Fibroblast of skin of back (primary cell): ENCODE measurements around the gene CCDC8.
A peak's percentile ranks its signal among the peaks of the same experiment; 100 is the strongest.
"Not testable (repeated sequence)": the region's sequence is repeated elsewhere in the genome, so short reads cannot be mapped to it uniquely, and the experiment has no call there.

Experiments
- DNase-seq: peaks from one replicate; pipeline ENCODE4 v3.0.0-alpha.2; 2013

The CCDC8 gene

DNA sequence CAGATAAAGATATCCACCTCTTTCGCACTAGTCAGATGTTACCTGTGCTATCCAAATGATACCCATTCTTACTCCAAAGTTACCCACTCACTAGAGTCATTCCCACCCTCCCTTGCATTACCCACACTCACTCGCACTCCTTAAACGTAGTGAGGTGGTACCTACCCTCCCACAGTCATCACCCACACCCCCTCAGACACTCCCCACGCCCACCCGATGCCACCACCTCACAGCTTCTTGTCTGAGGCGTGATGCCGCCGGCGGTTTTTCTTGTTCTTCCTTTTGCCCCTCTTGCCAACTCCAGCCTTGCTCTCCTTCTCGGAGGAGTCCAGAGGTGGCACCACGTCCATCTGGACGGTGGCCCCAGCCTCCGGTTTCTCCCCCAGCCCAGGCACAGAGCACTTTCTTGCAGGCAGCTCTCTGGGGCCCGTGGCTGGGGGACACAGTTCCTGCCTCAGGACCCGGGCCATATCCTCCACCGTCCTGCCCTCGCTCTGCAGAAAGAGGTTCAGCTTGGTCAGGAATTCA, 14.2 kb upstream of the CCDC8 start:
- DNase-seq = no peak

DNA sequence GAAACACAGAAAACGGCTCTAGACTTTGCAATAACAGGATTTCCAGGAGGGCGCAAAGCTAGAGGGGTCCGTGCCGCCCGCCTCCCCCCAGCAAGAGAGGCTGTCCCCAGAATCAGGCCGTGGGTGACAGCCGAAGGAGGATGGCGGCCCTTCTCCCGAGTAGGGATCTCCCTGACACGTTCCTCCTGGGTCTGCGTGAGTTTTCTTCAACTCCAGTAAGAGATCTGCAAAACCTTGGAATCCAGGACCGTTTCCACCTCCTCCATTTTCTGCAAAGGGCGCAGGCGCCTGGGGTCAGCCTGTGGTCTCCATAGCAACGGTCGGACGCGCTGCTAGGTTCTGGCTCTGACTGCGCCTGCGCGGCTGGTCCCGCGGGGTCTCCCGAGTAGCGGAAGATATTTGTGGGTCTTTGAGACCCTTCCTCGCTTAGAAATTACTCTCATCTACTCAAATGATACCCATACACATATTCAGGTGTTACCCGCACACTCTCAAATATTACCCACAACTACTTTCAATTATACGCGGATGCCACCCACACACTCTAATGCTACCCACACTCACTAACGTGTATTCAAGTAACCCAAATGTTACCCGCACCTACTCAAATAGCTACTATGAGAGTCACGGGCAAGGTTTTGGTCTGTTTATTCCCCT, 13.3 kb upstream of the CCDC8 start:
- peak; percentile 78 for DNase-seq

DNA sequence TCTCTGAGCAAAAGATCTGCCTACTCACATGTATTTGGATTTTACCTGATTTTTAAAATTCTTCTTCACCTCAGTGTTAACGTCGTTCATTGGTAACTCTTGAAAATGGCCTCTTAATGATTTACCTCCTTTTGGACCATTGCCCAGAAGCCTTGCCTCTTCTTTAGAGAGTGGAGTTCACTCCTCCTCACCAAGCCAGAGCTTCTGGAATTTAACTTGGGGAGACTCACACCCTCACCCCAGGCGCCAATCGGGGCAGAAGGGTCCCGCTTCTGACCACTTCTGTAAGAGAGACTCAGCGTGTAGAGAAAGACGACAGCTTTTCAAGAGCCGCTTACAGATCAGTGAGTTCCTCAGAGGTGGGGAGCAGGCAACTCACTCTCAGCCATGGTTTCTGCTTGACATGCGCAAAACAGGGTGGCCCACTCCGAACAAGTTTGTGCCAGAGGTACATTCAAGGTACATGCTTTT, 12.7 kb upstream of the CCDC8 start:
- DNase-seq = no peak

DNA sequence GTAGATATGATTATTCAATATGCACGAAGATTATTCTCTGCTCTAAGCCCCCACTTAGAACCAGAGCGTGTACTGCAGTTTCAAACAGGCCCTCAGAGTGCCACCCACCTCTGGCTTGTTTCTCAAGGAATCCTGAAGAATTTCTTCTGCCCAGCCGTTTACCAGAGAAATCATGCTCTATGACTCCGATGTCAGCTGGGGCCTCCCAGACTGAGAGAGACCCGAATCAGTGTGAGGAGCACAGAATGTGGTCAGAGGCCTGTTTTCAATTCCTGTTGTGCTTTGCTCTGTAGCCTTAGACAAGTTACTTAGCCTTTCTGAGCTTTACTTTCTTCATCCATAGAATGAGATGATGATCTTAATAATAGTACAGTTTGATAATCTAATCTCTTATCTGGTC, 9.8 kb upstream of the CCDC8 start:
- DNase-seq = no peak

DNA sequence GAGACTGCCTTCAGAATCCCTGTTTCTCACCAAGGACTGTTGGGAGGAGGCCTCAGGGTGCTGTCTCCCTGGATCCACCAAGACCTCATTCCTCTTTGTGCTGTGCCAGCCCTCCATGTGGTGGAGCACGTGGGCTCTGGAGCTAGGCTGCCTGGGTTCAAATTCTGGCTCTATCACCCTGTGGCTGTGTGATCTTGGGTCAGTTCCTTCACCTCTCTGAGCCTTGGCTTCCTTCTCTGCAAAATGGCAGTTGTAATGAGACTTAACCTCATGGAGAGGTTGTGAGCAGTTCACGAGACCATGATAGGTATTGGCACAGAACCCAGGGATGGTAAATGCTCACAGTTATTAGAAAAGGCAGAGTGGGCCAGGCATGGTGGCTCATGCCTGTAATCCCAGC, 9.0 kb upstream of the CCDC8 start:
- no peak for DNase-seq

DNA sequence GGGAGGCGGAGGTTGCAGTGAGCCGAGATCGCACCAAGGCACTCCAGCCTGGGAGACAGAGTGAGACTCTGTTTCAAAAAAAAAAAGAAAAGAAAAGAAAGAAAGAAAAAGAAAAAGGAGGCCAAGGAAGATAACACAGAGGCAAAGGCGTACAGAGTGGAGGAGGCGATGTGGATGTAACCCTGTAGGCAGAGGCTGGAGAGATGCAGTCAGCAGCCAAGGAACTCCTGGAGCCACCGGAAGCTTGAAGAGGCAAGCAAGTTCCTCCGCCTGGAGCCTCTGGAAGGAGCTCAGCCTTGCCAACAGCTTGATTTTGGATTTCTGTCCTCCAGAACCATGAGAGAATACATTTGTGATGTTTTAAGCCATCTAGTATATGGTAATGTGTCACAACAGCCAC, 6.7 kb upstream of the CCDC8 start:
- DNase-seq = no peak

DNA sequence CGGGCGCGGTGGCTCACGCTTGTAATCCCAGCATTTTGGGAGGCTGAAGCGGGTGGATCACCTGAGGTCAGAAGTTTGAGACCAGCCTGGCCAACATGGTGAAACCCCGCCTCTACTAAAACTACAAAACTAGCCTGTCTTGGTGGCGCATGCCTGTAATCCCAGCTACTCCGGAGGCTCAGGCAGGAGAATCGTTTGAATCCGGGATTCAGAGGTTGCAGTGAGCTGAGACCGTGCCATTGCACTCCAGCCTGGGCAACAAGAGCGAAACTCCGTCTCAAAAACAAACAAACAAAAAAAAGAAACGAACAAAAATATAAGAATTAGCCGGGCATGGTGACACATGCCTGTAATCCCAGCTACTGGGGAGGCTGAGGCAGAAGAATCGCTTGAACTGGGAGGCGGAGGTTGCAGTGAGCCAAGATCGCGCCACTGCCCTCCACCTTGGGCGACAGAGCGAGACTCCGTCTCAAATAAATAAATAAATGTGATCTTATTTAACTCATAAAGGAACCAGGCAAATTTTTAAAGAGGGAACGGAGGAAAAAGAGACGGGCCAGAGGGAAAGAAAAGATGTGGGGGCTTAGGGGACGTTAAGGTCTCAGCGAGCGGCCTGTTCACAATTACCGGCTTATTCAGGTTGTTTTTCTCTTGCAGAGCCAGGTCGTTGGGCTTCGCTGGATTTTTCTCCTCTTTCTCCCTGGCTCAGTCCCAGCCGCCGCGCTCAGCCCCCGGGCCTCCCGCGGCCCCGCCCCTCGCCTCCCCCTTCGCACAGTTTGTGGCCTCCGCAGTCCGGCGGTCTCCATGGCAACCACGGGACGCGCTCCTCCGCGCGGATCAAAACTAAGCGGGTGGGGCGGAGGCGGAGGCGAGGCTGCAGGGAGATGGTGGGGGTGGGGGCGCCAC, 2.7 kb upstream of the CCDC8 start:
- DNase-seq = peak; percentile 91

DNA sequence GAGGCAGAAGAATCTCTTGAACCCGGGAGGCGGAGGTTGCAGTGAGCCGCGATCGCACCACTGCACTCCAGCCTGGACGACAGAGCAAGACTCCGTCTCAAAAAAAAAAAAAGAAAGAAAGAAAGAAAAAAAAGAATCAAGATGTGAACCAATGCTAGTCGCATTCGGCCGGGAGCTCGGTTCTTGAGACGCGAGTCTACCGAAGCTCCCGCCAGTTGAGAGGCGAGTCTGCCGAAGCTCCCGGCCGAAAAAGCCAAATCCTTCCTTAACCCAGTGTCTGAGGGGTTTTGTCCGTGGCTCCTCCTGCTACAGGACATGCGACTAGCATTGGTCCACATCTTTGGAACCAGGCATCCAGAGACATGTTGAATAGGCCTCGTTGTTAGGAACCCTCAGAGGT, 1.5 kb upstream of the CCDC8 start:
- not testable (repeated sequence) for DNase-seq

DNA sequence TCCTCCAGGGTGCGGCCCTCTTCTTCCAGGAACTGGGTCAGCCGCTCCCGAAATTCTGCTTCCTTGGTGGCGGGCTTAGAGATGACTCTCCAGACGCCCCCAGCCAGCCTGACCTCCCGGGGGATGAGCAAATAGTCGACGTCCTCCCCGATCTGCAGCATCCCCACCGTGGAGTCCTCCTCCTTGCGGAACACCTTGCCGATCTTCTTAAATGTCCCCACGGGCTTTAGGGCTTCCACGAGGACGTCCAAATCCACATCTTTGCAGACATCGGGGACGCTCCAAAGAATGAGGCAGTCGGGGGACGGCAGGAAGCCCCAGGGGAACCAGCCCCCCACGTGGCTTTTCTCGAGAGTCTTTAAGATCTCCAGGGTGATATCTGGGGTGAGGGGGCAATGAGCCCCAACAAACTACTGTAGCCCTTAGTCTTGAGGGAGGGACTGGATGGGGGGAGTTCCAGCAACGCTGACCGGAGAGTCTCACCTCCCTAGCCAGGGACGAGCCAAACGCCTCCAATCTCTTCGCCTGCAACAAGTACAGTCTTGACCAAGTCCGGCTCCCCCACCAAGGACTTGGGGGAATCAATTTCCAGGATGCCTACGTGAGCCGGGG, 608 bp downstream of the CCDC8 start:
- no peak for DNase-seq

DNA sequence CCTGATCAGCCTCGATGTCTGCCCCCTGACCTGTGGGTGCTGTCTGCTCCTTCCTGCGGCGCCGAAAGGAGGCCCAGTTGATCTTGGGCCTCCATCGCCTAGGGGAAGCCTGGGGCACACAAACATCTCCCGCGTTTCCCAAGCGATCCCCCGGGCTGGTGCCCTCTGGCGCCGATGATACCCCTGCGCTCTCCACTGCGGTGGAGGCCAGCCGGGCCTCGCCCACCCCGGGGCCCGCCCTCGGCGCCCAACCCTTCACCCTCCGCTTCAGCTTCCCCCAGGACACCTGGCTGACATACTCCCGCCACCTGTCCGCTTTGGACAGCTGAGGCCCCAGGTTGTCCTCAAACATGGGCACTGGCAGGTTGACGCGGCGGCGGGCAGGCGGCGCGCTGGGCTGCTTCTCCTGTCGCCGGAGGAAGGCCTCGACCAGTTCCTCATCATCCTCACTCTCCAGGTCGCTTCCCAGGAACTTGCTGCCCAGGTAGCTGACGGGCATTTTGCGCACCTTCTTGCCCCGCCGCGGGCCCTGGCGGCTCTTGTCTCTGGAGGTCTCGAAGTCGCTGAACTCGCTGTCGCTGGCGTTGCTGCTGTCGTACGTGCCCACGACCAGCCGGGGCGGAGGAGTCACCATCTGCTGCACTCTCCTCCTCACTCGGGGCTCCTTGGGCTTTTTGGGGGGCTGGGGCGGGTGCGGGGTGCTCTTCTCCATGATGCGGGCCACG, 1.3 kb downstream of the CCDC8 start:
- no peak for DNase-seq

DNA sequence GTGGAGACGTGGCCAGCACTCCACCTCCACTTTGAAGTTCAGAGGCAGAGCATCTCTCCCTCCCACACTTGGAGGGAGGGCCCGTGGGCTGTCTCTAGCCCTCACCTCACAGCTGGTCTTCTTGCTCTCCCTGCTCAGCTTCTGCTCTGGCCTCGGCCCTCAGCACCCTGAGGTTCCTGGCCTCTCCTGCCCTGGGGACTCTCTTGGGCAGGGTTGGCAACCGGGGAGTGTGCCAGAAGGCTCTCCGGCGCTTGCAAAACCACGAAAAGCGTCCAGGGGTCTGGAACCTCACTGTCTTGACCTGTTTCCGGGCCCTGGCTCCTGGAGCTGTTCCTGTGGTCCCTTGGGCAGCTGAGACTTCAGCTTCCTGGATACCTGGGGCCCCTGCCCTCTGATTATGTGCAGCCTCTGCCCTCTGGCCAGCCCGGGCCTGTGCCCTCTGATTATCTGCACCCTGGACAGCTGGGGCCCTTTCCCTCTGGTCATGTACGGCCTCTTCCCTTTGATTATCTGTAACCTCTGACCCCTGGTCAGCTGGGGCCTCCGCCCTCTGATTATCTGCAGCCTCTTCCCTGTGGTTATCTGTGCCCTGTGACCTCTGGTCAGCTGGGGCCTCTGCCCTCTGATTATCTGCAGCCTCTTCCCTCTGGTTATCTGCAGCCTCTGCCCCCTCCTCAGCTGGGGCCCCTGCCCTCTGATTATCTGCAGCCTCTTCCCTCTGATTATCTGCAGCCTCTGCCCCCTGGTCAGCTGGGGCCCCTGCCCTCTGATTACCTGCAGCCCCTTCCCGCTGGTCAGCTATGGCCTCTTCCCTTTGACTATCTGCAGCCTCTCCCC, 2.1 kb downstream of the CCDC8 start:
- DNase-seq = no peak

DNA sequence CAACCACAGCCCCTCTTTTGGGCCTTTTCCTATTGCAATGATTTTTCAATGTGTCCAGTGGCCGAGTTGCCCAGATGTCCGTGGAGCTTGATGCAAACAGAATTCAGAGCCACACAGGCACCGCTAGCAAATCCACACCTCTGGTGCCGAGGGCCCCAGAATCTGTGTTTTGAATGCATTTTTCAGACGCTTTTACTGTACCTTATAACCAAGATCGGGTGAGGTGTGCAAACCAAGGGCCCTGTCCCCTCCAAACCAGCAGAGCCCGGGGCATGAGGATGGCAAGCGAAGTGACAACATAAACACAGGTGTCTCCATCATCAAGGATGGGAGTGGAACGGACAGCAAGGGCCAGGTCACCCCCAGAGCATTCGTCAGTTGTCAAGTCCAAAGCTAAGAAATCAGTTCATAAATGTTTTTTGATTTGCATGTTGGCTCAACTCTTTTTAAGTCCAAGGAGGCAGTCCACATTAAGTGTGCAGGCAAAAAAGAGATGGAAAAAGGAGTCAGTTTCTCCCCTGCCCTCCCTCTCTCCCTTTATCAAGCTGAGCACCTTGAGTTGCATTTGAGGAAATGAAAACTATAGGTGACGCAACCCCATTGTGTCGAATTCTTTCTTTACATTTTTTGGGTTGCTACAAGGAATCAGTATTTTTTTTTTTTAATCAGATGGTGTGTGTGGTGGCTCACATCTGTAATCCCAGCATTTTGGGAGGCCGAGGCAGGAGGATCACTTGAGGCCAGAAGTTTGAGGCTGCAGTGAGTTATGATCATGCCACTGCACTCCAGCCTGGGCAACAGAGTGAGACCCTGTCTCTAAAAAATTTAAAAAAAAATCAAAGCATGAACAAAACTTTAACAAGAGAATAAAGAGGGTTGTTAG, 2.9 kb downstream of the CCDC8 start:
- no peak for DNase-seq

DNA sequence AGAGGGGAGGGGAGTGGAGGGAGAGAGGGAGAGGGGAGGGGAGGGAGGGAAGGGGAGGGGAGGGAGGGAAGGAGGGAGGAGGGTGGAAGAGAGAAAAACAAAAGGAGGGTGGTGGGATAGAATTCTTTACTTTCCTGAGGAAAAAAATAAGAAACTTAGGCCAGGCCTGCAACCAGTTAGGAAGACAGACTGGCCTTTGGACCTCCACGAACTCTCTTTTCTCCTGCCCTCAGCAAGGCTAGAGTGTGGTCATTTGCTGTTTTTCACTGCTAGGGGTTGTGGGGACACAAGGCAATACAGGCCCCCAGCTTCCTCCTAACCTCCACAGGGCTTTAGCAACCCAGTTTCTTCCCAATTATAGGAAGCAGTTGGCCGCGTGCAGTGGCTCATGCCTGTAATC, 4.2 kb downstream of the CCDC8 start:
- no peak for DNase-seq

DNA sequence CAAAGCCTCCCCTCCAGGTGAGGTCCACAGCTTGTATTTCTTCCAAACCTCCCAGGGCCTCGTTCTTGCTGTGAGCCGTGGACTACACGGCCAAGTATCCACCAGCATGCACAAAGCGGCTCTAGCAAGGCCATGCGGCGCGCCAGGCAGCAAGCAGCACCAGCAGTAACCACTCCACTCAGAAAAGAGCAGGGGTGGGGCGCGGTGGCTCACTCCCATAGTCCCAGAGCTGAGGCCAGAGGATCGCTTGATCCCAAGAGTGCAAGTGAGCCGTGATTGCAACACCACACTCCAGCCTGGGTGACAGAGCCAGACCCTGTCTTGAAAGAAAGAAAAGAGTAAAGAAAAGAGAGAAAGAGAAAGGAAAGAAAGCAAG, 4.7 kb downstream of the CCDC8 start:
- peak; percentile 47 for DNase-seq

DNA sequence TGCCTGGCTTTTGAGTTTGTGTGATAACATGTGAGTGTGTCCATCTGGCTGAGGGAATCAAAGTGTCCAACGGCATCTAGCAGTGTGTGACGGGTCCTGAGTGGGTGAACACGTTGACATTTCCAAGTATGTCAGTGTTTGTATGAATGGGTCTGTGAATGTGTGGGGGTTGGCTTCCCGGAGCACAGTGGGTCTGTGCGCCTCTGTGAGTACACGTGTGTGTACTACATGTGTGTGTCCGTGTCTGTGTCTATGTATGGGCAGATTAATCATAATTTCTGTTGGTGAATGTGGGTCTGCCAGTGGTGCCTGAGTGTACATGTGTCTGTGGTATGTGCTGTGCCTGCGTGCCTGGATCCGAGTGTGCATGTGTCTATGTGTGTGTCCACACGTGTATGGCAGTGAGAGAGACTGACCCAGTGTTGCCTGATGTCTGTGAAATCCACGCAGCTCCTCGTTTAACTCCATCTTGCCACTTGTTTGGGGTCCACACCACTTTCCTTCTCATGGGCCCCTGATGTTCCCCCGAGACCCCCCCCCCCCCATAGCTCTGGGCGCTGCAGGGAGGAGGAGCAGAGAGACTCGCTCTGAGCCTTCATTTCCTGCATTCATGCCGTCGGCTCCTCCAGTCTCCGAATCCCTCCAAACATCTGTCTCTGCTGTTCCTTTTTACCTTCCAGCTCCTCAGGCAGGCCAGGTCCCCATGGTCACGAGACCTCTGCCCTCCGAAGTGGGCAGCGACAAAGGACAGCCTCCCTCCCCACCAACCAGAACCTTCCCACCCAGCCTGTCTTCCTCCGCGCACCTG, 5.3 kb downstream of the CCDC8 start:
- no peak for DNase-seq

DNA sequence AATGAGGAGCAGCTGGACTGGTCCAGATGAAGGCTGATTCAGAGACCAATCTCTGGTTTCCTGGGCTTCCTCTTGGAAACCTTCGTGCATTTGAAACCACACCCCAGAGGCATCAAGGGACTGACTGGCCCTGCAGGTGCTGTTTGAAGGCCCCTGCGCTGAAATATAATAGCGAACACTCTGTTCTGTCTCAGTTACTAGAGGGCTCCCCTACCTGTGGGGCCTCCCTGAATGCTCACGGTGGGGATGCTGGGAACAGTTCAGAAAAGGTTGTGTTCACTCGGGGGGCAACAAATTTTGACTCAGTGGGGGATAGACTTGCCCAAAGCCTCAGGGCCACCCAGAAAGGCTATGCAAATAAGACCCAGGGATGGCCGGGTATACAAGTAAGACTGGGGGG, 6.4 kb downstream of the CCDC8 start:
- no peak for DNase-seq

DNA sequence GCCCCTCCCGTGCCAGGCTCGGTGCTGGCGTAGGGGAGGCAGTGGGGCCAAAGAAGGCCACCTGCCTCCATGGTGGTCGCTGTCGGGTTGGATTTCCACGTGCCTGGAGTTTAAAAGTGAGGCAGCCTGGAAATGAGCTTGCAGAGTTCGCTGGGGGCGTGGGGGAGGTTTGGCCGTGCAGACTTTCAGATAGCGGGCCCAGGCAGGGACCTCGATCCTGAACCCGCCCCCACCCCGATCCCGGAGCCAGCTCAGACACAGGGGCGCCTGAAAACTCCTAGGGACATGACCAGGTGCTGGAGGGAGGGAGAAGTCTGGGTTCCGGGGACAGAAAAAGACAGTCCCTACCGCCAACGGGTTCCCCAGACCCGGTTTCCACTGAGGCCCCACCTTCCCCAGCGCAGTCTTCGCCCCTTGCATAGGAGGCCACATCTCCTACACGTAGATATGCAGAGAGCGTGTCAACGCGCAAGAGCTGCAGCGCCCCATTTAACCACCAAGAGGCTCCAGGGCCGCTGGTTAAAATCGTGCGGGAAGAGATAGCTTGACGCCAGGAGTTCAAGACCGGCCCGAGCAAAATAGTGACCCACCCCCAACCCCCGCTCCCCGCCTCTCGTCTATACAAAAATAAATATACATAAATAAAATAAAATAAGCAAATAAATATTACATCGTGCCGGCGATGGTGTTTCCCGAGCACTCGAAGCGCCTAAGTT, 8.5 kb downstream of the CCDC8 start:
- no peak for DNase-seq

DNA sequence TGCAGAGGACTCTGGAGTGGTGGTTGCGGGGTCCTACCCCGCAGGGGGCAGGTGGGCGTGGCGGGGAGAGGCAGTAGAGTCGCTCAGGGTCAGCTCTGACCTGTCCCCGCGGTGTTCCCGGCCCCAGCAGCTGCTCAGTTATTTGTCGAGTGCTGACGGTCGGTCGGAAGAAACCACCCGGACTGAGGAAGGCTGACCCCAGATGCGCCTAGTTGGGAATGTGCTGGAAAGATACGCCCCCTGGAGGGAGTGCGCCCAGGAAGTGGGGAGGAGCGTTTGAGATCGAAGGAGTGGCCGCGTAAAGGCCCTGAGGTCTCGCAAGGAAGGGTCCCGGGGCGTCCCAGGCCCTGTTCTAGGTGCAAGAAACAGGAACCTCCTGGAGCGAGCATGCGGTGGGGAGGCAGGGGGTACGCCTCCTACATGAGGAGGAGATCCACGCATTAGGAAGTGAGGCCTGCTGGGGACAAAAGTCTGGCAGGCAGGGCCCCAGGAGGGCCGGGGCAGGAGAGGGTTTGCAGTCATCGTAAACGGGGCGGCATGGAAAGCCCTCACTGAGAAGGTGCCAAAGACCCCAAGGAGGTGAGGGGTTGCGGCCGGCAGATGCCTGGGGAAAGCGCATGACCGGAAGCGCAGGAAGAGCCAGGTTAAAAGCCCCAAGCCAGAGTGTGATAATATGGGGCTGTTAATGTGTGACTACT, 9.2 kb downstream of the CCDC8 start:
- peak; percentile 49 for DNase-seq

DNA sequence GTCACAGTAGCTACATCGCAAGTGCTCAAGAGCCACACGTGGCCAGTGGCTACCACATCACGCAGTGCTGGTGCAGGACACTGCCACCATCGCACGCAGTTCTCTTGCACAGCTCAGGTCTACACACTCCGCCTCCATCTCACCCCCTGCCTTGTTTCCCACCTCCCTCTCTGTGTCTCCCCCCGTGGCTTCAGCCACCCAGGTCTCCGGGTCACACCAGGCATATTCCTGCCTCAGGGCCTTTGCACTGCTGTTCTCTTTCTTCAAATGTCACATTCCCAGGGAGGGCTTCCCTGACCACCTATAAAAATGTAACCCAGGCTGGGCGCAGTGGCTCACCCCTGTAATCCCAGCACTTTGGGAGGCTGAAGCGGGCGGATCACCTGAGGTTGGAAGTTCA, 10.6 kb downstream of the CCDC8 start:
- no peak for DNase-seq
